Stimulated activated CD8-positive, alpha-beta memory T cell treated with anti-CD3 and anti-CD28 coated beads, Interleukin-15, amount 100 ng/mL, for 1 hour (primary cell): Measurements from ENCODE around the gene OSGEP.
A peak's percentile ranks its signal among the peaks of the same experiment; 100 is the strongest.

Experiments
- DNase-seq: peaks from one replicate; pipeline ENCODE4 v3.0.0-alpha.2; 2020; ENCODE audit warnings: low read depth

Gene OSGEP

GRCh38 chr14:20429801-20430669, 24.6 kb downstream of the OSGEP start:
- no peak for DNase-seq

DNA sequence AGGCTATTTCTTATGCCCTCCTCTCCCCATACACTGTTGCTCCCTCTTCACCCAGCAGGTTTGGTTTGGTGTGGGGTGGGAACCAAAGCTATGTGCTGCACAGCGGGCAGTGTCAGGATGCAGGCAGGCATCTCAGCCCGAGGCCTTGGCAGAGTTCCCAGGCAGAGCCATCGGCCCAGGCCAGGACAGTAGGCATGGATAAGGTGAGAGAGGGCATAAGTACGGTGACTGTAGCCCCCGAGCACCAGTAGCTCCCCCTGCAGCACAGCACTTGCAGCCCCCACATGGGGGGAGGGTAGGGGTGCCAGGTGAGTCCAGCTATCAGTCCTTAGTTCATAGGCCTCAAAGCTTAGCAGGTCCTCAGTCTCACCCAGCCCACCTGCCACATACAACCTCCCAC, 25.8 kb downstream of the OSGEP start:
- DNase-seq: no peak

GRCh38 chr14:20428010-20428365, 26.6 kb downstream of the OSGEP start:
- no peak for DNase-seq

DNA sequence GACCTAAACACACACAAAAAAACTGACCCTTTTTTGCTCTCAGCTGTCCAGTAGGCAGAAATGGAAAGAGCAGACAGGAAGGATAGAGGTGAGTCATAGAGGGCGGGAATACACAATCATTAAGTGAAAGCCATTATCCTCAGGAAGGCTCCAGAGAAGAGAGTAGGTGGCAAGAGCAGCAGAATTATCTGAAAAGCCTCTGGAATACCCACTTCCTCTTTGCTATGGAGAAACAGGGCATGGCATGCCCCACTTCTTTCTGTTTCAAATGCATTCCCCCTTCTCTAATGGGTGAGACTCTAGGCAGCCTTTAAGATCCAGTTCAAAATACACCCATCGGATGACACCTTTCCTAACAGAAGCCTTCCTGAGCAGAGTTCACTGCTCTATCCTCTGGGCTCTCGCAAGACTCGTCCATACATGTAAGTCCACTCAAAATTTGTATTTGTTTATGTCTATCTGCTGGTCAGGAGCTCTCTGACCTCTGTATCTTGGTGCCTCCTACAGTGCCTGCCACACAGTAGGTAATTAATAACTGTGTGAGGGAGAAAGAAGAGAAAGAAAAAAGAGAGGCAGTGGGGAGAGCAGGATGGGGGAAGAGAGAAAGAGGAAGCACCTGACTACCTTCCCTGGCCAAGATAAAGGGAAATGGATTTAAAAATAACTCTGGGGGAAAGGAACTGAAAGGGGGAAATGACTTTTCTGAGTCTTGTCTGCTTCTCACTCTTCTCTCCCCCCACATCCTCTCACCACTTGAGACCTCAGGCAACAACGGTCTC, 27.2 kb downstream of the OSGEP start:
- no peak for DNase-seq

GRCh38 chr14:20424851-20425250, 29.8 kb downstream of the OSGEP start:
- DNase-seq: no peak

- DNase-seq: no peak
These were observed 31.7 kb downstream of the OSGEP start for GRCh38 chr14:20422886-20423285.

DNA sequence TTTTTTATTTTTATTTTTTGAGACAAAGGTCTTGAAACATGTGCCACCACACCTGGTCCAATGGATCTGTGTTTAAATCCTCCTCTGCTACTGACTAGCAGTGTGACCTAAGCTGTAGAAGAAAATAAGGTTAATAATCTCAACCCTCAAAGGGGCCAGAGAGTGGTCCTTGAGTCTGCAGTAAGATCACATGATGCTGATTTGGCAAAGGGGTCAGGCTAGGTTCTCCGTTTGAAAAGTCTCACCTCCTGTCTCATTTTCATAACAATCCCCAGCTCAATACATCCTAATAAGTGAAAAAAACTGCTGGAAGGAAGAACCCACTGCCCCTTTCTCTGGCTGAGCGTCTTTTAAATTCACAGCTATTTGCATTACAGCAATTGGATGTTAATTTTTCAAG, 33.3 kb downstream of the OSGEP start:
- DNase-seq: no peak

- DNase-seq: no peak
These were observed 35.2 kb downstream of the OSGEP start for GRCh38 chr14:20419419-20419818.

- no peak for DNase-seq
These were observed 36.1 kb downstream of the OSGEP start for GRCh38 chr14:20418501-20418909.

DNA sequence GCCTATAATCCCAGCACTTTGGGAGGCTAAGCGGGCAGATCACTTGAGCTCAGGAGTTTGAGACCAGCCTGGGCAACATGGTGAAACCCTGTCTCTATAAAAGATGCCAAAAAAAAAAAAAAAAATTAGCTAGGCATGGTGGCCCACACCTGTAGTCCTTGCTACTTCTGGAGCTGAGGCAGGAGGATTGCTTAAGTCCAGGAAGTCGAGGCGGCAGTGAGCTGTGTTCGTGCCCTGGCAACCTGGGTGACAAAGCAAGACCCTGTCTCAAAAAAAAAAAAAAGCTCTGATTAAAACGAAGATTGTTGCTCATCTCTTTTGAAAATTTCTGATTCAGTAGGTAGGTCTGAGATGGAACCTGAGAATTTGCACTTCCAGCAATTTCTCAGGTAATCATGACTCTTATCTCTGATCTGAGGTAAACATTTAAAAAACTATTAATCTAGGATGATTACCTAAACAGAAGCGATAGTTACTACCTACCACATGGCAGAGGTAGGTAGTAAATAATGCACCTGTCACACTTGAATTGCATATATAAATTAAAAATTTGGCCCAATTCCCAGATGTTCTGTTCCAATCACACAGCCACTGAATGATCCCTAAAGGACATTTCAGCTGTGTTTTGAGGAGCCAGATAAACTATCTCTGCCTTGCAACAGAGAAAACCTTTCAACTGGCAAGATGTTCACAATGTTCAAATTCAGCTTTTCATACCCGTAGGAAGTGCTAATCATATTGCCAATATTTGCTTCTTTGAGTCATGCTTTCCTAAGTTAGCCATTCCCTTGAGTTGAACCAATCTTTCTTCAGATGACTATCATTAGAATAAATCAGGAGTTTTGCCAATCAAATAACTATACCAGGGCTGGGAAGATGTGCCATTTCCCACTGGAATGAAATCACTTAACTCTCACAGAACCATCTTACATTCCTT, 37.1 kb downstream of the OSGEP start:
- no peak for DNase-seq

DNA sequence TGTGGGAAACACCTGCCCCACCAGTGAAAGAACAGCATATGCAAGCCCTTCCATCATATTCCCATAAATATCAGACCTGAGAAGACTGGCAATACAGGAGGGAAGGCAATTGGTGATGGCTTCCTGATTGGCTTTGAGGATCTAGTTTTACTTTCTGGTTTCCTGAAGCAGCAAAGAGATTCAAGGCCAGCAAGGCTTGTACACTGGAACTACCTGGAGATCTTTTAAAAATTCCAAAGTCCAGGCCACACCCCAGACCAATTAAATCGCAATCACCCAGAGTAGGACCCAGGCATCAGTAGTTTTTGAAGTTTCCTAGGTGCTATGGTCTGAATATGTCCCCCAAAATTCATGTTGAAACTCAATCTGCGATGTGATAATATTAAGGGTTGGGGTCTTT, 38.4 kb downstream of the OSGEP start:
- no peak for DNase-seq

DNA sequence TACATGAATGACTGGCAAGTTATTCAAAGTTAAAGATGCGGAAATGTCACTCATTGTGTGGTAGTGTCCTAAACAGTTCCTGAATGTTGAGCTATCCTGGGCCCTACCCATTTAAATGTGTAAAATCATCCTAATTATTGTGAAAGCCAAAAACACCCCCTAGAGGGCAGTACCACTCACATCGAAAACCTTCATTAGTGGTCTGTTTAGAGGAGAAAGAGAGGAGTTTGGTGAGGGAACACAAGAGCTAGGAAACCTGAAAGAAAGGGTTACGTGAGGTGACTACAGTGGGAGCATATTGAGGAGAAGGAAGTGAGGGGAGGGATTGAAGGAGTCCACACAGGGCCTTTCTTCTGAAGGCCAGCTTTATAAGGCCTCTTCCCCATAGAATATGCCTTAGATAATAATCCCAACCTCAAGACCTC, 38.8 kb downstream of the OSGEP start:
- DNase-seq: peak; percentile 22

- DNase-seq: no peak
These were observed 40.9 kb downstream of the OSGEP start for GRCh38 chr14:20413744-20414082.

DNA sequence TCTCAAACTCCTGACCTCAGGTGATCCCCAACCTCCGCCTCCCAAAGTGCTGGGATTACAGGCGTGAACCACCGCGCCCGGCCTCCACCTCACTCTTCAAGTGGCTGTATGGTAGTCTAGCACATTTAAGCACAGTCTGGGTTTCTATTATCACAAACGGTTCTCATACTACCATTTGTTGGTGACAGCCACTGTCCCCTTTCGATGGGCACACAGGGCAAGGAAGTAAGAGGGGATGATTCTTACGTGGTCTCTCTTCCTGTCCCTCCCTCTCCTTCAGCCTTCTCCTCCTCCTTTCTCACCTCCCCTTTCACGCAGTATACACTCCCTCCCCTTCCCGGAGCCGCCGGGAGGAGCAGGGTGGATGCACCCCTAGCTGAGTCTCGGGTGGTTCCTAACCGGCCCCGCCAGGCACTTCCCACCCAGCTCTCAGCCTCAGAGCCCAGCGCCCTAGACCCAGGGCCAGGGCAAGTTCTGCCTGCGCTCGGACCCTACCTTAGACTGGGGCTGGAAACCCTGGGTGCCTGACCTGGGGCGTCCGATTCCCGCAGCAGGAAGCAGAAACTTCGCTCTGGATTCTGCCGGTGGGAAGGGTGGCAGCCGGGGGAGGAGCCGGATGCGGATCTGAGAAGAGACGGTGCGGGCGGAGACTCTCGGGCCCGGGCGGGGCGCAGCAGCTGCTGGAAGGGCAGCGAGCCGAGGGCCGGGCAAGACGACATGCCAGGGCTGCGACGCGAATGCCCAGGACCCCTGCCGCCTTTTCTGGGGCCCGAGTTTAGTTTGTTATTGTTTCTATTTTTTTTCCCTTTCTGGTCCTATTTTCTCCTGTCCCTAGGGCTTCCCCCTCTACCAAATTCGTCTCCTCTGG, 41.5 kb downstream of the OSGEP start, which contains the start of gene TEP1:
TSS of gene TEP1 (minus strand) at position 626 of the 868 bp plus-strand sequence. CDS start 5,062 bp downstream, outside the sequence.
- peak; percentile 43 for DNase-seq

DNA sequence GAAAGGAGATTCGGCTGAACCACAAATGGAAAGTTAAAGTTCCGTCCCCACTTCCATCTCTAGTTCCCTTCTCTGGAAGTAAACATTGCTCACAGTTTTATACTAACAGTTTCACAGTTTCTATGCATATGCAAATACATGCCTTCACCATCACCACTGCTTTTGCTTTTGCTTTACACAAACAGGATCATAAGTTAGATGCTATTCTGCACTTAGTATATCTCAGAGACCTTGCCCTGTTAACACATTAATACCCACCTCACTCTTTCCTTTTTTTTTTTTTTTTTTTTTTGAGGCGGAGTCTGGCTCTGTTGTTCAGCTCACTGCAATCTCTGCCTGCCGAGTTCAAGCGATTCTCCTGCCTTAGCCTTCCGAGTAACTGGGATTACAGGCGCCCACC, 42.2 kb downstream of the OSGEP start:
- no peak for DNase-seq

- DNase-seq: no peak
These were observed 45.4 kb downstream of the OSGEP start for GRCh38 chr14:20409226-20409625.

GRCh38 chr14:20403521-20403920, 51.1 kb downstream of the OSGEP start:
- no peak for DNase-seq

GRCh38 chr14:20400965-20401593, 53.5 kb downstream of the OSGEP start:
- DNase-seq: no peak

GRCh38 chr14:20400589-20400964, 54.0 kb downstream of the OSGEP start:
- DNase-seq: no peak

- no peak for DNase-seq
These were observed 57.1 kb downstream of the OSGEP start for GRCh38 chr14:20397511-20397910.
